CD4-positive, alpha-beta T cell treated with Interleukin-2 at 100 ng/mL for 4 hours (primary cell): ENCODE data around the gene NR5A2.

Experiments
- DNase-seq: peaks from one replicate; pipeline ENCODE4 v3.0.0-alpha.2; 2020; ENCODE audit warnings: low spot score

Gene NR5A2

GRCh38 chr1:200073286-200073637 lies 45.8 kb downstream of the NR5A2 start:
- no peak for DNase-seq

GRCh38 chr1:200075522-200075921 lies 48.0 kb downstream of the NR5A2 start:
- DNase-seq: no peak

- no peak for DNase-seq
These were observed 48.5 kb downstream of the NR5A2 start for GRCh38 chr1:200075938-200076546.

GRCh38 chr1:200079232-200079940 lies 51.9 kb downstream of the NR5A2 start:
- DNase-seq: no peak

- no peak for DNase-seq
These were observed 53.9 kb downstream of the NR5A2 start for GRCh38 chr1:200081151-200081968.

- no peak for DNase-seq
These were observed 54.4 kb downstream of the NR5A2 start for GRCh38 chr1:200081969-200082245.

- DNase-seq: no peak
These were observed 54.8 kb downstream of the NR5A2 start for GRCh38 chr1:200082329-200082728.

GRCh38 chr1:200090252-200091159 lies 63.0 kb downstream of the NR5A2 start:
- no peak for DNase-seq

GRCh38 chr1:200095057-200095577 lies 67.6 kb downstream of the NR5A2 start:
- no peak for DNase-seq

- no peak for DNase-seq
These were observed 69.3 kb downstream of the NR5A2 start for GRCh38 chr1:200096774-200097173.

- DNase-seq: no peak
These were observed 71.5 kb downstream of the NR5A2 start for GRCh38 chr1:200099040-200099439.

- DNase-seq: no peak
These were observed 76.6 kb downstream of the NR5A2 start for GRCh38 chr1:200103966-200104583.

GRCh38 chr1:200107004-200107470 lies 79.5 kb downstream of the NR5A2 start:
- DNase-seq: no peak

GRCh38 chr1:200108659-200109058 lies 81.1 kb downstream of the NR5A2 start:
- DNase-seq: no peak

GRCh38 chr1:200112290-200112689 lies 84.8 kb downstream of the NR5A2 start:
- no peak for DNase-seq

- no peak for DNase-seq
These were observed 88.0 kb downstream of the NR5A2 start for GRCh38 chr1:200115532-200115931.

GRCh38 chr1:200116324-200116723 lies 88.8 kb downstream of the NR5A2 start:
- no peak for DNase-seq

GRCh38 chr1:200118779-200119505 lies 91.4 kb downstream of the NR5A2 start:
- no peak for DNase-seq

- no peak for DNase-seq
These were observed 93.9 kb downstream of the NR5A2 start for GRCh38 chr1:200121421-200121820.

- no peak for DNase-seq
These were observed 96.8 kb downstream of the NR5A2 start for GRCh38 chr1:200124309-200124708.

GRCh38 chr1:200128081-200128480 lies 100.6 kb downstream of the NR5A2 start:
- no peak for DNase-seq
